Rectal smooth muscle tissue (tissue), 1 donor: Measurements from ENCODE around the gene TBC1D3B.
"Not testable (repeated sequence)": the region's sequence is repeated elsewhere in the genome, so short reads cannot be mapped to it uniquely, and the experiment has no call there.

Experiments used
- H3K27ac ChIP-seq: one replicate; pipeline ENCODE4 v1.7.0; 2013; ENCODE audit warnings: low read depth, low read length, inconsistent platforms
- H3K27me3 ChIP-seq: one replicate; pipeline ENCODE4 v1.7.0; 2013; ENCODE audit warnings: low read length; ENCODE audit not compliant: control insufficient read depth, insufficient read depth
- H3K36me3 ChIP-seq: one replicate; pipeline ENCODE4 v1.7.0; 2013; ENCODE audit warnings: low read length; ENCODE audit not compliant: control insufficient read depth, insufficient read depth
- H3K4me1 ChIP-seq: one replicate; pipeline ENCODE4 v1.7.0; 2013; ENCODE audit warnings: low read length; ENCODE audit not compliant: control insufficient read depth, insufficient read depth
- H3K4me3 ChIP-seq: one replicate; pipeline ENCODE4 v1.7.0; 2013; ENCODE audit warnings: low read length
- H3K9ac ChIP-seq: one replicate; pipeline ENCODE4 v1.7.0; 2013; ENCODE audit warnings: low read length

Gene TBC1D3B

GRCh38 chr17:36129616-36130015 is 46.8 kb downstream of the TBC1D3B start:
- Histone ChIP-seq H3K27me3 (no peaks in the 10 kb centered on the region), H3K4me1 (no peaks in the 10 kb centered on the region), H3K27ac (no peak overlapping the region)

GRCh38 chr17:36128411-36128978 is 47.9 kb downstream of the TBC1D3B start:
- no peaks in the 10 kb centered on the region for H3K27me3 ChIP-seq
- H3K36me3 ChIP-seq, result no peaks in the 10 kb centered on the region
- H3K4me1 ChIP-seq, result no peaks in the 10 kb centered on the region
- H3K9ac ChIP-seq, result no peak overlapping the region
- no peak overlapping the region for H3K27ac ChIP-seq
- H3K4me3 ChIP-seq, result no peak overlapping the region

More at GRCh38 chr17:36129616-36130015, 46.8 kb downstream of the TBC1D3B start:
- Histone ChIP-seq H3K4me3 (no peak overlapping the region), H3K36me3 (no peaks in the 10 kb centered on the region), H3K9ac (no peak overlapping the region)

- H3K4me1 ChIP-seq, result no peaks in the 10 kb centered on the region
- H3K27ac ChIP-seq, result no peak overlapping the region
- no peaks in the 10 kb centered on the region for H3K36me3 ChIP-seq
Observed at GRCh38 chr17:36127911-36128310, 48.5 kb downstream of the TBC1D3B start.

GRCh38 chr17:36127199-36127893 is 49.1 kb downstream of the TBC1D3B start:
- no peaks in the 10 kb centered on the region for H3K4me1 ChIP-seq
- H3K4me3 ChIP-seq, result no peak overlapping the region
- H3K27ac ChIP-seq, result no peak overlapping the region
- H3K36me3 ChIP-seq, result no peaks in the 10 kb centered on the region
- H3K27me3 ChIP-seq, result no peaks in the 10 kb centered on the region
- no peak overlapping the region for H3K9ac ChIP-seq

More at GRCh38 chr17:36127911-36128310, 48.5 kb downstream of the TBC1D3B start:
- H3K27me3 ChIP-seq, result no peaks in the 10 kb centered on the region
- no peak overlapping the region for H3K9ac ChIP-seq
- no peak overlapping the region for H3K4me3 ChIP-seq

GRCh38 chr17:36124879-36125824 is 51.3 kb downstream of the TBC1D3B start:
- no peak overlapping the region for H3K27ac ChIP-seq
- no peaks in the 10 kb centered on the region for H3K36me3 ChIP-seq
- no peaks in the 10 kb centered on the region for H3K27me3 ChIP-seq
- H3K9ac ChIP-seq, result no peak overlapping the region
- no peaks in the 10 kb centered on the region for H3K4me1 ChIP-seq
- H3K4me3 ChIP-seq, result no peak overlapping the region

- H3K27me3 ChIP-seq, result no peaks in the 10 kb centered on the region
Observed at GRCh38 chr17:36123431-36123830, 53.0 kb downstream of the TBC1D3B start.

GRCh38 chr17:36121099-36121498 is 55.3 kb downstream of the TBC1D3B start:
- not testable (repeated sequence) for H3K36me3 ChIP-seq, H3K4me3 ChIP-seq, H3K4me1 ChIP-seq, H3K27ac ChIP-seq, H3K9ac ChIP-seq, H3K27me3 ChIP-seq

More at GRCh38 chr17:36123431-36123830, 53.0 kb downstream of the TBC1D3B start:
- no peaks in the 10 kb centered on the region for H3K36me3 ChIP-seq
- no peak overlapping the region for H3K9ac ChIP-seq
- no peaks in the 10 kb centered on the region for H3K4me1 ChIP-seq
- no peak overlapping the region for H3K27ac ChIP-seq
- H3K4me3 ChIP-seq, result no peak overlapping the region

- H3K4me3 ChIP-seq, result no peak overlapping the region
- no peaks in the 10 kb centered on the region for H3K36me3 ChIP-seq
- no peak overlapping the region for H3K27ac ChIP-seq
- no peaks in the 10 kb centered on the region for H3K27me3 ChIP-seq
- H3K4me1 ChIP-seq, result no peaks in the 10 kb centered on the region
- H3K9ac ChIP-seq, result no peak overlapping the region
Observed at GRCh38 chr17:36120221-36120620, 56.2 kb downstream of the TBC1D3B start.

GRCh38 chr17:36118477-36119353 is 57.7 kb downstream of the TBC1D3B start:
- no peaks in the 10 kb centered on the region for H3K4me1 ChIP-seq
- no peak overlapping the region for H3K4me3 ChIP-seq
- no peak overlapping the region for H3K27ac ChIP-seq
- no peaks in the 10 kb centered on the region for H3K36me3 ChIP-seq
- H3K9ac ChIP-seq, result no peak overlapping the region
- no peaks in the 10 kb centered on the region for H3K27me3 ChIP-seq

- Histone ChIP-seq H3K27ac (no peak overlapping the region), H3K36me3 (no peaks in the 10 kb centered on the region), H3K27me3 (no peaks in the 10 kb centered on the region), H3K9ac (no peak overlapping the region), H3K4me1 (no peaks in the 10 kb centered on the region), H3K4me3 (no peak overlapping the region)
Observed at GRCh38 chr17:36117505-36118382, 58.7 kb downstream of the TBC1D3B start.
